ENCODE data around the gene PSIP1. TPM values are rescaled to one million over a fixed set of nuclear protein-coding genes. Genes with fewer than 3 reads are reported as not detected.

Gene PSIP1
- total RNA-seq, 1 donor from 2014 or later, result 128 TPM

GRCh38 chr9:15513335-15513734, 2.6 kb upstream of the PSIP1 start:
- H3K4me1 Mint-ChIP-seq (ENCODE audit: unreplicated experiment), result peaks cover 31% of the 10 kb centered on the region
- no peak for DNase-seq (ENCODE audit: low spot score)

DNA sequence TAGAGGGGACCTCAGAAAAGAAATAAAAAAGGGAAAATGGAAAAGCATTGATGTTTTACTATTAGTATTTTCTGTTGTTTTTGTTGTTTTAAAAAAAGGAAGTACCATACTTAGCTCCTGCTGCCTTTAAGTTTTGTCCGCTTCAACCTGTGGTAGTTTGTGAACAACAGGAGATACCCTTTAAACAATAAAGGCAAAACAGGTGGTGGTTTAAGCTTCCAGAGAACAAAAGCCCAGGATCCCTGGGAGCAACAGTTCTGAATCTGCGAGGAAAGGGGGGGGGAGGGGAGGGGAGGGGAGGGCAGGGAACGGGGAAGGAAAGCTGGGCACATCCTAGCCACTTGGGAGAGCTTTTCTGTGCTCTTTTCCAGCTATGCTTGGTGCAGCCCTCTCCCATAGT, 2.1 kb upstream of the PSIP1 start:
- Mint-ChIP-seq H3K4me3 (ENCODE audit: unreplicated experiment) (no peak overlapping the region), H3K9me3 (ENCODE audit: unreplicated experiment) (no peaks in the 10 kb centered on the region), H3K27me3 (ENCODE audit: unreplicated experiment) (peaks cover 12% of the 10 kb centered on the region), H3K27ac (ENCODE audit: unreplicated experiment) (no peak overlapping the region), H3K36me3 (ENCODE audit: low read depth, unreplicated experiment) (peaks cover 5% of the 10 kb centered on the region), H3K4me1 (ENCODE audit: unreplicated experiment) (peaks cover 32% of the 10 kb centered on the region)
- no peak for DNase-seq (ENCODE audit: low spot score)
- TF ChIP-seq CTCF (IDR thresholded peaks at IDR 0.05; ENCODE audit: unreplicated experiment), result no peak

More at GRCh38 chr9:15513335-15513734, 2.6 kb upstream of the PSIP1 start:
- no peak for TF ChIP-seq CTCF (IDR thresholded peaks at IDR 0.05; ENCODE audit: unreplicated experiment)
- Mint-ChIP-seq H3K9me3 (ENCODE audit: unreplicated experiment) (no peaks in the 10 kb centered on the region), H3K27me3 (ENCODE audit: unreplicated experiment) (peaks cover 10% of the 10 kb centered on the region), H3K36me3 (ENCODE audit: low read depth, unreplicated experiment) (peaks cover 5% of the 10 kb centered on the region), H3K27ac (ENCODE audit: unreplicated experiment) (no peak overlapping the region), H3K4me3 (ENCODE audit: unreplicated experiment) (no peak overlapping the region)

DNA sequence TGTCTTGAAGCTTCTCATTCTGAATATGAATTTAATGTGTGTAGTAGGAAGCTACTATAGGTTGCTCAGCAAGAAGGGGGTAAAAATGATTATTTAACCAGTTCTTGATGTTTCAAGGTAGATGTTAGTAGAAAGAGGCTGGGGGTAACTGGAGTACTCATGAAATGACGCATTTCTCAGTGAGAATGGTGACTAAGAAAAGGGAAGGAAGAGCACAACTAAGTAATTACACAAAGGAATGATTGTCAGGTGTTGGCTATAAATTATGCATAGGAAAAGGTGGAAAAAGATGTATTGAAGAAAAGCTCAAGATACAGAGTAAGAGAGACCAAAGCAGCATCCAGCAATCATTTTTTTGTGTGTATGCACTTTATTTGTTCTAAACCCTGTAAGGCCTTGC, 1.4 kb upstream of the PSIP1 start:
- peaks cover 32% of the 10 kb centered on the region for H3K4me1 Mint-ChIP-seq (ENCODE audit: unreplicated experiment)
- no peak for TF ChIP-seq CTCF (IDR thresholded peaks at IDR 0.05; ENCODE audit: unreplicated experiment)
- H3K9me3 Mint-ChIP-seq (ENCODE audit: unreplicated experiment), result no peaks in the 10 kb centered on the region
- H3K27me3 Mint-ChIP-seq (ENCODE audit: unreplicated experiment), result peaks cover 12% of the 10 kb centered on the region
- H3K36me3 Mint-ChIP-seq (ENCODE audit: low read depth, unreplicated experiment), result peaks cover 5% of the 10 kb centered on the region
- peak overlapping the region; percentile 5 for H3K4me3 Mint-ChIP-seq (ENCODE audit: unreplicated experiment)
- no peak for DNase-seq (ENCODE audit: low spot score)
- peak overlapping the region; percentile 74 for H3K27ac Mint-ChIP-seq (ENCODE audit: unreplicated experiment)

GRCh38 chr9:15509931-15510788, 610 bp downstream of the PSIP1 start:
- peak; percentile 40 for DNase-seq (ENCODE audit: low spot score)
- TF ChIP-seq CTCF (IDR thresholded peaks at IDR 0.05; ENCODE audit: unreplicated experiment), result no peak
- no peaks in the 10 kb centered on the region for H3K9me3 Mint-ChIP-seq (ENCODE audit: unreplicated experiment)
- peaks cover 13% of the 10 kb centered on the region for H3K36me3 Mint-ChIP-seq (ENCODE audit: low read depth, unreplicated experiment)
- peaks cover 32% of the 10 kb centered on the region for H3K4me1 Mint-ChIP-seq (ENCODE audit: unreplicated experiment)
- H3K27me3 Mint-ChIP-seq (ENCODE audit: unreplicated experiment), result peaks cover 12% of the 10 kb centered on the region
- H3K4me3 Mint-ChIP-seq (ENCODE audit: unreplicated experiment), result peak overlapping the region; percentile 99
- peak overlapping the region; percentile 97 for H3K27ac Mint-ChIP-seq (ENCODE audit: unreplicated experiment)

GRCh38 chr9:15505921-15506320, 4.8 kb downstream of the PSIP1 start:
- peaks cover 13% of the 10 kb centered on the region for H3K36me3 Mint-ChIP-seq (ENCODE audit: low read depth, unreplicated experiment)
- no peak for DNase-seq (ENCODE audit: low spot score)
- no peak overlapping the region for H3K27ac Mint-ChIP-seq (ENCODE audit: unreplicated experiment)
- H3K4me1 Mint-ChIP-seq (ENCODE audit: unreplicated experiment), result peaks cover 16% of the 10 kb centered on the region
- H3K27me3 Mint-ChIP-seq (ENCODE audit: unreplicated experiment), result peaks cover 7% of the 10 kb centered on the region
- no peak for TF ChIP-seq CTCF (IDR thresholded peaks at IDR 0.05; ENCODE audit: unreplicated experiment)
- no peaks in the 10 kb centered on the region for H3K9me3 Mint-ChIP-seq (ENCODE audit: unreplicated experiment)
- no peak overlapping the region for H3K4me3 Mint-ChIP-seq (ENCODE audit: unreplicated experiment)
